ENCODE results near the gene MACROD2.
A peak's percentile ranks its signal among the peaks of the same experiment; 100 is the strongest.

The MACROD2 gene

DNA sequence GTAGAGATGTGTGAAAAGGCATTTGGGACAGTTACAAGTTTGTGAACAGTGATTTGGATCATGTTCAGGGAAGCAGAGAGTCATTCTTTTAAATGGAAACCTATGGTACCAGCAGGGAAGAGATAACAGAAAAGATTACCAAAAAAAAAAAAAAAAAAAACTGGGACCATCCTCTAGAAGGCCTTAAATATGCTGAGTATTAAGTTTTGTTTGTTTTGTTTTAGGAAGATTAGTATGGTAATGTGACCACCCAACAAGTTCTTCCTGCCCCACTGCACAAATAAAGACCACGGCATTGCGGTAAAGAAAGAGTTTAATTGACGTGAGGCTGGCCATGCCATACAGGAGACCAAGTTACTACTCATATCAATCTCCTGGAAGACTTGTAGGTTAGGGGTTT is 1631.8 kb downstream of the MACROD2 start:
- no peak overlapping the region for H3K4me3 ChIP-seq (ENCODE audit: low read length)
- no peaks in the 10 kb centered on the region for H3K27me3 ChIP-seq (ENCODE audit: insufficient read depth, low read length)
- H3K9me3 ChIP-seq (ENCODE audit: low read length): no peaks in the 10 kb centered on the region
- H3K4me1 ChIP-seq (ENCODE audit: insufficient read depth, low read length): peaks cover 9% of the 10 kb centered on the region
- H3K36me3 ChIP-seq (ENCODE audit: insufficient read depth, low read length): no peaks in the 10 kb centered on the region
- no peak overlapping the region for H2AFZ ChIP-seq (ENCODE audit: low read depth, low read length)

DNA sequence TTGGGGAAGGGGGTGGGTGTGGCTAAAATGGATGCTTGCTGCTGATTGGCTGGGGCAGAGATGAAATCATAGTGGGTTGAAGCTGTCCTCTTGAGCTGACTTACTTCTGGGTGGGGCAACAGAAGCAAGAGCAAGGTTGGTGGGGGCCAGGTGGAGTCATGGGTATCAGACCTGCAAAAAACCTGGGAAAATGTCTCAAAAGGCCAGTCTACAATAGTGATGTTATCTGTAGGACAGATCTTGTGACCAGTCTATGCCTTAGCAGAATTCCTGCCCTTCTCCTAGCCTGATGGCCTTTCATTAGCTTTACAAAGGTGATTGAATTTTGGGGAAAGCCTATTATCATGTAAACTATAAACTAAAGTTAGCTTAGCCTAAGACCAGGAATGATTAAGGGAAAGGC is 1632.2 kb downstream of the MACROD2 start:
- H2AFZ ChIP-seq (ENCODE audit: low read depth, low read length): no peak overlapping the region
- peaks cover 9% of the 10 kb centered on the region for H3K4me1 ChIP-seq (ENCODE audit: insufficient read depth, low read length)
- H3K36me3 ChIP-seq (ENCODE audit: insufficient read depth, low read length): no peaks in the 10 kb centered on the region
- no peaks in the 10 kb centered on the region for H3K9me3 ChIP-seq (ENCODE audit: low read length)
- no peak overlapping the region for H3K4me3 ChIP-seq (ENCODE audit: low read length)
- H3K27me3 ChIP-seq (ENCODE audit: insufficient read depth, low read length): no peaks in the 10 kb centered on the region

DNA sequence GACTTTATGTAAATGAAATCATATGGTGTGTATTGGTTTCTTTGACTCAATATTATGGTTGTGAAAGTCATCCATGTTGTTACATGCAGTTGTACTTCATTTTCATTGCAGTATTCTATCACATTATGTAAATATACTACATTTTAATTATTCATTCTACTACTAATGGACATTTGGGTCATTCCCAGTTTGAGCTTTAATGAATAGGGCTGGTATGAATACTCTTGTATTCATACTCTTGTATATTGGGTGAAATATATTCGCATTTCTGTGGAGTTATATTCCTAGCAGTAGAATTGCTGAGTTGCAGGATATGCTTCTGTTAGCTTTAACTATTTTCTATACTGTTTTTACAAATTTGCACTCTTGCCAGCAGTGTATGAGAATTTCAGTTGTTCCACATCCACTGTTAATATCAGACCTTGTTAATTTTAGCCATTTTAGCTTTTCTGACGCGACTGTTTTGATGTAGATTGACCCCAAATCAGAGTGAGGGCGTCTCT is 1633.6 kb downstream of the MACROD2 start:
- no peaks in the 10 kb centered on the region for H3K9me3 ChIP-seq (ENCODE audit: low read length)
- H3K4me3 ChIP-seq (ENCODE audit: low read length): no peak overlapping the region
- peaks cover 7% of the 10 kb centered on the region for H3K4me1 ChIP-seq (ENCODE audit: insufficient read depth, low read length)
- no peaks in the 10 kb centered on the region for H3K36me3 ChIP-seq (ENCODE audit: insufficient read depth, low read length)
- no peak overlapping the region for H2AFZ ChIP-seq (ENCODE audit: low read depth, low read length)
- H3K27me3 ChIP-seq (ENCODE audit: insufficient read depth, low read length): no peaks in the 10 kb centered on the region

DNA sequence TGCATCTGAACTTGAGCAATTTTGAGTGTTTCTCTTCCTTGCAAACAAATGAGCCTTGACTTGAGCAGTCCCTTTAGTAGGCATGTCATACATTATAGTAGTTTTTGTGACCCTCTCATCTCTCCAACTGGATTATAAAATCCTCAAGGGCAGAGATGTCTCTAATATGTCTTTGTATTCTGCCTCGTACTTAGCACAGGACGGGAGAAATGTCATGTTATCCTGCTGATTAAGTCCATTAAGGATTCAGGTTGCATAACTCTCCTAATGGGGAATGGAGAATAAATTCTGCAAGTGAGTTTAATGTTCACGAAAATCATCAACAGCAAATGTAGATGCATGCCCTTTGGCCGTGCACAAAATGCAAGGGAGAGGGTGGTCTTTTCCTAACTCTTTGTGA is 1635.0 kb downstream of the MACROD2 start:
- H3K9me3 ChIP-seq (ENCODE audit: low read length): peaks cover 3% of the 10 kb centered on the region
- no peaks in the 10 kb centered on the region for H3K36me3 ChIP-seq (ENCODE audit: insufficient read depth, low read length)
- H3K4me3 ChIP-seq (ENCODE audit: low read length): no peak overlapping the region
- H2AFZ ChIP-seq (ENCODE audit: low read depth, low read length): no peak overlapping the region
- peaks cover 7% of the 10 kb centered on the region for H3K4me1 ChIP-seq (ENCODE audit: insufficient read depth, low read length)
- H3K27me3 ChIP-seq (ENCODE audit: insufficient read depth, low read length): no peaks in the 10 kb centered on the region

GRCh38 chr20:15632680-15633079 is 1637.4 kb downstream of the MACROD2 start:
- no peak overlapping the region for H3K4me3 ChIP-seq (ENCODE audit: low read length)
- H3K9me3 ChIP-seq (ENCODE audit: low read length): peaks cover 3% of the 10 kb centered on the region
- no peaks in the 10 kb centered on the region for H3K36me3 ChIP-seq (ENCODE audit: insufficient read depth, low read length)

GRCh38 chr20:15634102-15634501 is 1638.8 kb downstream of the MACROD2 start:
- no peaks in the 10 kb centered on the region for H3K36me3 ChIP-seq (ENCODE audit: insufficient read depth, low read length)

More at GRCh38 chr20:15632680-15633079, 1637.4 kb downstream of the MACROD2 start:
- Histone ChIP-seq H3K4me1 (ENCODE audit: insufficient read depth, low read length) (peaks cover 24% of the 10 kb centered on the region), H3K27me3 (ENCODE audit: insufficient read depth, low read length) (no peaks in the 10 kb centered on the region), H2AFZ (ENCODE audit: low read depth, low read length) (no peak overlapping the region)

DNA sequence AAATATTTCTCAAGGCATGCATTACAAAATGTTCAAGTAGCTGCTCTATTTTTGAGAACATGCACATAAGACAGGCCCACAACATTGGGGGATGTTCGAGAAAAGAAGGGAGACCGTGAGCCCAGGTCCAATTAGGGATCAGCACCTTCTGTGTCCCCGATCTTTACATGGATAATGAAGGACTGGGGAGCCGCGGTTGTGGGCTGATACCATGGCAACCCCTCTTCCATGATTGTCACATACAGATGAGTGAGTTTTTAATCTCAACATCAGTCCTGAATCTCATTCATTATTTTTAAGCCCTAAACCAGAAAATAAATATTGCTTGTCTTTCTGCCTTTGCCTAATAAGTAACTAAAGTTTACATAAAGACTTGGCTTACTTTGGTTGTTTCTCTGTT is 1642.2 kb downstream of the MACROD2 start:
- H3K4me1 ChIP-seq (ENCODE audit: insufficient read depth, low read length): peaks cover 37% of the 10 kb centered on the region
- H2AFZ ChIP-seq (ENCODE audit: low read depth, low read length): peak overlapping the region; percentile 2
- peak overlapping the region; percentile 11 for H3K4me3 ChIP-seq (ENCODE audit: low read length)
- H3K9me3 ChIP-seq (ENCODE audit: low read length): peaks cover 3% of the 10 kb centered on the region
- H3K27me3 ChIP-seq (ENCODE audit: insufficient read depth, low read length): no peaks in the 10 kb centered on the region
- H3K36me3 ChIP-seq (ENCODE audit: insufficient read depth, low read length): no peaks in the 10 kb centered on the region

More at GRCh38 chr20:15634102-15634501, 1638.8 kb downstream of the MACROD2 start:
- Histone ChIP-seq H2AFZ (ENCODE audit: low read depth, low read length) (no peak overlapping the region), H3K4me3 (ENCODE audit: low read length) (no peak overlapping the region), H3K9me3 (ENCODE audit: low read length) (peaks cover 3% of the 10 kb centered on the region), H3K4me1 (ENCODE audit: insufficient read depth, low read length) (peaks cover 38% of the 10 kb centered on the region), H3K27me3 (ENCODE audit: insufficient read depth, low read length) (no peaks in the 10 kb centered on the region)

GRCh38 chr20:15637950-15638754 is 1642.8 kb downstream of the MACROD2 start:
- Histone ChIP-seq H3K4me1 (ENCODE audit: insufficient read depth, low read length) (peaks cover 37% of the 10 kb centered on the region), H3K9me3 (ENCODE audit: low read length) (peaks cover 3% of the 10 kb centered on the region), H2AFZ (ENCODE audit: low read depth, low read length) (peak overlapping the region; percentile 2), H3K36me3 (ENCODE audit: insufficient read depth, low read length) (no peaks in the 10 kb centered on the region), H3K27me3 (ENCODE audit: insufficient read depth, low read length) (no peaks in the 10 kb centered on the region), H3K4me3 (ENCODE audit: low read length) (peak overlapping the region; percentile 11)

GRCh38 chr20:15638816-15639215 is 1643.5 kb downstream of the MACROD2 start:
- H3K4me1 ChIP-seq (ENCODE audit: insufficient read depth, low read length): peaks cover 37% of the 10 kb centered on the region
- no peaks in the 10 kb centered on the region for H3K27me3 ChIP-seq (ENCODE audit: insufficient read depth, low read length)
- no peak overlapping the region for H2AFZ ChIP-seq (ENCODE audit: low read depth, low read length)
- H3K36me3 ChIP-seq (ENCODE audit: insufficient read depth, low read length): no peaks in the 10 kb centered on the region
- no peak overlapping the region for H3K4me3 ChIP-seq (ENCODE audit: low read length)
- H3K9me3 ChIP-seq (ENCODE audit: low read length): peaks cover 3% of the 10 kb centered on the region

- peaks cover 37% of the 10 kb centered on the region for H3K4me1 ChIP-seq (ENCODE audit: insufficient read depth, low read length)
- H3K36me3 ChIP-seq (ENCODE audit: insufficient read depth, low read length): no peaks in the 10 kb centered on the region
- H3K4me3 ChIP-seq (ENCODE audit: low read length): no peak overlapping the region
- no peaks in the 10 kb centered on the region for H3K9me3 ChIP-seq (ENCODE audit: low read length)
- no peaks in the 10 kb centered on the region for H3K27me3 ChIP-seq (ENCODE audit: insufficient read depth, low read length)
- H2AFZ ChIP-seq (ENCODE audit: low read depth, low read length): no peak overlapping the region
Observed at GRCh38 chr20:15639839-15640238, 1644.5 kb downstream of the MACROD2 start.

DNA sequence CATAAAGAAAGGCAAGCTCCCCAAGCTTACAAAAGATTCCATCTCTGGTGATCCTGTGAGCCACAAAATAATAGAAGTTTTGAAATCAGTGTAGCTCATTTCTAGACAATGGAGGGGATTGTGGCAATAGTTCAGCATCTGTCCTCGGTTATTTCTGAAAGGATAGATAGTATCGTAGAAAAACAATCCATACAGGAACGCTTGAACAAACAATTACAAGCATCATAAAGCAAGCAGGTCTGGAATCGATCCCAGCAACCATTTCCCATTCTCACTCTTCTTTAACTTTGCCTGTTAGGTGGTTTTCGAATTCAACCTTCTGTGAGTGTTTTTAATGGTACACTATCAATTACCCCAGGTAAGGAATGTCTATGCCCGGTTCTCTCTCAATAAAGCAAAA is 1646.8 kb downstream of the MACROD2 start:
- Histone ChIP-seq H3K4me3 (ENCODE audit: low read length) (no peak overlapping the region), H3K9me3 (ENCODE audit: low read length) (no peaks in the 10 kb centered on the region), H3K36me3 (ENCODE audit: insufficient read depth, low read length) (no peaks in the 10 kb centered on the region), H3K4me1 (ENCODE audit: insufficient read depth, low read length) (peaks cover 29% of the 10 kb centered on the region), H2AFZ (ENCODE audit: low read depth, low read length) (no peak overlapping the region), H3K27me3 (ENCODE audit: insufficient read depth, low read length) (no peaks in the 10 kb centered on the region)

DNA sequence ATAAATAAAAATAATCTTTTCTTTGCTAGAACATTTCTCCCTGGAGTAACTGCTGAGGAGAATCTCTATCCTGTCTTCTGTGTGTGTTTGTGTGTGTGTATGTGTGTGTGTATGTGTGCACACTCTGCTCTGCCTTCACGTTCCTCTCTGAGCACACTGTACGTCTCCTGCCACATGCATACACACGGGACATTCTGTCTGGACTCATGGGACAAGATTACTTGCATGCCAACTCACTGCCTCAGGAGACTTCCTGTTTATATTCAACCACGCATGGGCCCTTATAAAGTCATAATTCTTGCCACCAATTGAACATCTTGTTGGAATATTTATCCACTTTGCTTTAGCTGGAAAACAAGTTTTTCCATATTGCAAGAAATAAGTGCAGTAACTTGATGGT is 1647.4 kb downstream of the MACROD2 start:
- Histone ChIP-seq H2AFZ (ENCODE audit: low read depth, low read length) (no peak overlapping the region), H3K9me3 (ENCODE audit: low read length) (no peaks in the 10 kb centered on the region), H3K4me1 (ENCODE audit: insufficient read depth, low read length) (peaks cover 23% of the 10 kb centered on the region), H3K4me3 (ENCODE audit: low read length) (no peak overlapping the region), H3K27me3 (ENCODE audit: insufficient read depth, low read length) (no peaks in the 10 kb centered on the region), H3K36me3 (ENCODE audit: insufficient read depth, low read length) (no peaks in the 10 kb centered on the region)

DNA sequence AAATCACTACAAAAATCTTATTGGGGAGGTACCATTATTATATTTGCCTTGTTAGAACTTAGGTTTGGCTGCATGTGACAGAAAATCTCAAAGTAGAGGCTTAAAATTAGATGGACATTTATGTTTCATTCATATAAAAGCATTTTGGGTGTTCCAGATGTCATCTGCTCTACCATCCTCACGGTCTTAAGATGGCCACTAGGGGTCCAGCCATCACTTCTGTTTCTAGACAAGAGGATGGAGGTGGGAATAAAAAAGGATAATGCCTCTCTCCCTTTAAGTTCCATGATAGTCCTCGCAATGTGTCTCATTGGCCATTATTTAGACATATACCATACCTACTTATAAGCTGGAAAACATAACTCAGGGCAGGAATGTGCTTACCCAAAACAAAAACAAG is 1648.4 kb downstream of the MACROD2 start:
- Histone ChIP-seq H3K36me3 (ENCODE audit: insufficient read depth, low read length) (no peaks in the 10 kb centered on the region), H2AFZ (ENCODE audit: low read depth, low read length) (no peak overlapping the region), H3K27me3 (ENCODE audit: insufficient read depth, low read length) (no peaks in the 10 kb centered on the region), H3K4me1 (ENCODE audit: insufficient read depth, low read length) (peaks cover 13% of the 10 kb centered on the region), H3K9me3 (ENCODE audit: low read length) (no peaks in the 10 kb centered on the region), H3K4me3 (ENCODE audit: low read length) (no peak overlapping the region)
